Peyer's patch (tissue), 4 donors: ENCODE results near the gene RHAG. TPM values are rescaled to one million over a fixed set of nuclear protein-coding genes. Genes with fewer than 3 reads are reported as not detected.

ENCODE experiments used
- DNase-seq, 3 donors: peaks; one replicate each; pipeline ENCODE4 v3.0.0-alpha.2; 2017 to 2019
- H3K27ac ChIP-seq, 4 donors: fragments of 200-600 bp; sonication (generic); one replicate each; pipeline ENCODE4 v1.5.1; 2016 to 2019
- H3K27me3 ChIP-seq, 2 donors: fragments of 200-600 bp; sonication (generic); one replicate each; pipeline ENCODE4 v1.5.1; 2019
- H3K36me3 ChIP-seq, 3 donors: fragments of 200-600 bp; sonication (generic); one replicate each; pipeline ENCODE4 v1.5.1; 2016 to 2019
- H3K4me1 ChIP-seq, 4 donors: fragments of 200-600 bp; sonication (generic); one replicate each; pipeline ENCODE4 v1.5.1; 2016 to 2019
- H3K4me3 ChIP-seq, 4 donors: fragments of 200-600 bp; sonication (generic); 1 replicate in 3 of 4; 2 replicates in 1 of 4; pipeline ENCODE4 v1.5.1; 2016 to 2019; ENCODE audit warnings: mild to moderate bottlenecking in 1 of 4
- H3K9me3 ChIP-seq, 4 donors: fragments of 200-600 bp; sonication (generic); one replicate each; pipeline ENCODE4 v1.5.1; 2016 to 2019; ENCODE audit warnings: mild to moderate bottlenecking in 1 of 4
- CTCF ChIP-seq, 6 experiments: fragments of 450-650 bp in 4 of 6; fragments of 200-600 bp in 2 of 6; sonication (generic) in 1 of 6; IDR thresholded peaks; one replicate each; pipeline ENCODE4 v1.5.1; 2017 to 2019; ENCODE audit warnings: antibody characterized with exemption in 6 of 6, mild to moderate bottlenecking in 3 of 6, moderate library complexity in 1 of 6
- POLR2A ChIP-seq, 2 donors: fragments of 450-650 bp; IDR thresholded peaks; one replicate each; pipeline ENCODE4 v1.5.1; 2017; ENCODE audit warnings: antibody characterized with exemption in 2 of 2, mild to moderate bottlenecking in 2 of 2, moderate library complexity in 2 of 2
- total RNA-seq, 4 donors: library from RNA; depleted of rRNA; stranded (reverse); fragments of >200 nt; gene quantifications; one replicate each; pipeline ENCODE4 v1.1.0, GENCODE V29; 2016

The RHAG gene
- total RNA-seq, 4 donors from 2014 or later: not detected

- no peaks in the 10 kb centered on the region for H3K36me3 ChIP-seq
- H3K4me3 ChIP-seq: no peak overlapping the region
- H3K27ac ChIP-seq: no peak overlapping the region
- H3K4me1 ChIP-seq: no peaks in the 10 kb centered on the region
- no peaks in the 10 kb centered on the region for H3K27me3 ChIP-seq
- no peaks in the 10 kb centered on the region for H3K9me3 ChIP-seq
- no peak for TF ChIP-seq POLR2A (IDR thresholded peaks at IDR 0.05)
- peak in 3 of 6 experiments; percentile 20 to 39 (median 27) for TF ChIP-seq CTCF (IDR thresholded peaks at IDR 0.05)
- no peak for DNase-seq
Measured at GRCh38 chr6:49570474-49571079, 66.1 kb downstream of the RHAG start.

- no peak overlapping the region for H3K4me3 ChIP-seq
- no peak overlapping the region for H3K27ac ChIP-seq
- no peak for TF ChIP-seq CTCF (IDR thresholded peaks at IDR 0.05)
- no peak for TF ChIP-seq POLR2A (IDR thresholded peaks at IDR 0.05)
- DNase-seq: no peak
- no peaks in the 10 kb centered on the region for H3K36me3 ChIP-seq
- H3K9me3 ChIP-seq: no peaks in the 10 kb centered on the region
- no peaks in the 10 kb centered on the region for H3K4me1 ChIP-seq
- H3K27me3 ChIP-seq: no peaks in the 10 kb centered on the region
Measured at GRCh38 chr6:49565855-49566254, 70.8 kb downstream of the RHAG start.

GRCh38 chr6:49565261-49565660 lies 71.4 kb downstream of the RHAG start:
- Histone ChIP-seq H3K27me3 (no peaks in the 10 kb centered on the region), H3K4me1 (no peaks in the 10 kb centered on the region), H3K27ac (no peak overlapping the region), H3K4me3 (no peak overlapping the region), H3K36me3 (no peaks in the 10 kb centered on the region), H3K9me3 (no peaks in the 10 kb centered on the region)
- TF ChIP-seq CTCF (IDR thresholded peaks at IDR 0.05): no peak
- no peak for TF ChIP-seq POLR2A (IDR thresholded peaks at IDR 0.05)
- no peak for DNase-seq

GRCh38 chr6:49564552-49564951 lies 72.1 kb downstream of the RHAG start:
- no peak for TF ChIP-seq CTCF (IDR thresholded peaks at IDR 0.05)
- no peak for TF ChIP-seq POLR2A (IDR thresholded peaks at IDR 0.05)
- Histone ChIP-seq H3K27me3 (no peaks in the 10 kb centered on the region), H3K4me1 (no peaks in the 10 kb centered on the region), H3K27ac (no peak overlapping the region), H3K36me3 (no peaks in the 10 kb centered on the region), H3K9me3 (no peaks in the 10 kb centered on the region), H3K4me3 (no peak overlapping the region)
- no peak for DNase-seq

- Histone ChIP-seq H3K27me3 (no peaks in the 10 kb centered on the region), H3K36me3 (no peaks in the 10 kb centered on the region), H3K4me3 (no peak overlapping the region), H3K4me1 (no peaks in the 10 kb centered on the region), H3K9me3 (no peaks in the 10 kb centered on the region), H3K27ac (no peak overlapping the region)
- TF ChIP-seq CTCF (IDR thresholded peaks at IDR 0.05): no peak
- TF ChIP-seq POLR2A (IDR thresholded peaks at IDR 0.05): no peak
- no peak for DNase-seq
Measured at GRCh38 chr6:49563006-49563886, 73.4 kb downstream of the RHAG start.
